DND-41 (cell line): ENCODE measurements around the gene BLTP3A.

ENCODE experiments used
- ATAC-seq: fragments of 200-7000 bp; cut with Tn5 transposase; 3 replicates; pipeline ENCODE4 v1.9.1; 2021; ENCODE audit warnings: low read depth; ENCODE audit not compliant: insufficient read depth
- DNase-seq: peaks from one replicate; pipeline ENCODE4 v3.0.0-alpha.2; 2020
- H2AFZ ChIP-seq: 2 replicates; pipeline ENCODE4 v1.6.0; 2012; ENCODE audit warnings: low read depth, low read length
- H3K27ac ChIP-seq: 2 replicates; pipeline ENCODE4 v1.5.1; 2012; ENCODE audit warnings: low read length, inconsistent platforms
- H3K27me3 ChIP-seq: fragments of 200-600 bp; sonication (generic); 2 replicates; pipeline ENCODE4 v1.6.0; 2012; ENCODE audit warnings: low read length, mild to moderate bottlenecking, inconsistent platforms; ENCODE audit not compliant: insufficient read depth, poor library complexity
- H3K36me3 ChIP-seq: 2 replicates; pipeline ENCODE4 v1.5.1; 2012; ENCODE audit warnings: low read length, inconsistent platforms; ENCODE audit not compliant: insufficient read depth
- H3K4me1 ChIP-seq: 2 replicates; pipeline ENCODE4 v1.5.1; 2012; ENCODE audit warnings: mild to moderate bottlenecking, low read length; ENCODE audit not compliant: insufficient read depth
- H3K4me2 ChIP-seq: 2 replicates; pipeline ENCODE4 v1.6.0; 2012; ENCODE audit warnings: mild to moderate bottlenecking, moderate library complexity, low read length, inconsistent platforms; ENCODE audit not compliant: insufficient read depth
- H3K4me3 ChIP-seq, 2 experiments: fragments of 200-600 bp in 1 of 2; shearing (Covaris generic) in 1 of 2; 2 replicates each; pipeline ENCODE4 v1.5.1; 2012 to 2016; ENCODE audit warnings: inconsistent platforms in 2 of 2, low read length in 2 of 2, mild to moderate bottlenecking in 2 of 2, low read depth in 1 of 2, moderate library complexity in 1 of 2
- H3K79me2 ChIP-seq: 2 replicates; pipeline ENCODE4 v1.6.0; 2012; ENCODE audit warnings: low read length, inconsistent platforms; ENCODE audit not compliant: insufficient read depth
- H3K9ac ChIP-seq: 2 replicates; pipeline ENCODE4 v1.6.0; 2012; ENCODE audit warnings: low read depth, mild to moderate bottlenecking, inconsistent platforms, low read length, moderate library complexity
- H3K9me3 ChIP-seq: 2 replicates; pipeline ENCODE4 v1.5.1; 2012; ENCODE audit warnings: low read length, moderate library complexity, mild to moderate bottlenecking, inconsistent platforms; ENCODE audit not compliant: insufficient read depth, severe bottlenecking
- H4K20me1 ChIP-seq: 2 replicates; pipeline ENCODE4 v1.6.0; 2012; ENCODE audit warnings: low read length; ENCODE audit not compliant: insufficient read depth
- CTCF ChIP-seq: IDR thresholded peaks from 2 replicates; pipeline ENCODE4 v1.5.1; 2012; ENCODE audit warnings: borderline replicate concordance, low read length, moderate library complexity, mild to moderate bottlenecking; ENCODE audit not compliant: poor library complexity, severe bottlenecking; ENCODE audit errors: extremely low read depth
- EZH2 ChIP-seq: IDR thresholded peaks from 3 replicates; pipeline ENCODE4 v1.6.1; 2012; ENCODE audit warnings: borderline replicate concordance, low read depth, mild to moderate bottlenecking, moderate library complexity, low read length, inconsistent platforms; ENCODE audit not compliant: severe bottlenecking

BLTP3A gene

GRCh38 chr6:34791164-34791700, 651 bp upstream of the BLTP3A start:
- Histone ChIP-seq H3K4me1 (peaks cover 29% of the 10 kb centered on the region), H3K36me3 (no peaks in the 10 kb centered on the region; the same call in 1 of the 2 replicates), H3K27ac (peak overlapping the region; percentile 72), H3K9me3 (no peaks in the 10 kb centered on the region), H3K9ac (peak overlapping the region; percentile 83), H2AFZ (peak overlapping the region; percentile 91), H3K4me2 (peak overlapping the region; percentile 87), H4K20me1 (peaks cover 3% of the 10 kb centered on the region; the same call in 1 of the 2 replicates), H3K4me3 (peak overlapping the region; percentile 41 to 62), H3K27me3 (no peaks in the 10 kb centered on the region), H3K79me2 (peaks cover 41% of the 10 kb centered on the region)
- DNase-seq (no peak), ATAC-seq (peak; percentile 56)
- no peak for TF ChIP-seq EZH2
- peak; percentile 50 for TF ChIP-seq CTCF

- H3K9me3 ChIP-seq: no peaks in the 10 kb centered on the region
- H3K4me2 ChIP-seq: peak overlapping the region; percentile 87
- TF ChIP-seq CTCF: no peak
- no peak for TF ChIP-seq EZH2
- H3K27me3 ChIP-seq: no peaks in the 10 kb centered on the region
- H3K27ac ChIP-seq: peak overlapping the region; percentile 72
- H3K79me2 ChIP-seq: peaks cover 57% of the 10 kb centered on the region
- peaks cover 3% of the 10 kb centered on the region; the same call in 1 of the 2 replicates for H4K20me1 ChIP-seq
- peak overlapping the region; percentile 83 for H3K9ac ChIP-seq
- ATAC-seq: no peak; the same call in 2 of the 3 replicates
- peak overlapping the region; percentile 41 to 62 for H3K4me3 ChIP-seq
- H2AFZ ChIP-seq: peak overlapping the region; percentile 93
- no peak for DNase-seq
- peaks cover 29% of the 10 kb centered on the region for H3K4me1 ChIP-seq
- no peaks in the 10 kb centered on the region; the same call in 1 of the 2 replicates for H3K36me3 ChIP-seq
Observed at GRCh38 chr6:34792605-34793500, 970 bp downstream of the BLTP3A start.

- H3K27ac ChIP-seq: no peak overlapping the region
- H3K4me1 ChIP-seq: peaks cover 29% of the 10 kb centered on the region
- no peaks in the 10 kb centered on the region for H3K27me3 ChIP-seq
- peaks cover 3% of the 10 kb centered on the region; the same call in 1 of the 2 replicates for H4K20me1 ChIP-seq
- H3K4me2 ChIP-seq: peak overlapping the region; percentile 87
- H3K36me3 ChIP-seq: no peaks in the 10 kb centered on the region; the same call in 1 of the 2 replicates
- no peaks in the 10 kb centered on the region for H3K9me3 ChIP-seq
- ATAC-seq (no peak), DNase-seq (no peak)
- TF ChIP-seq CTCF: no peak
- TF ChIP-seq EZH2: no peak
- H3K79me2 ChIP-seq: peaks cover 67% of the 10 kb centered on the region
- H3K4me3 ChIP-seq: no peak overlapping the region; a peak in 1 of 4 replicates
- no peak overlapping the region for H3K9ac ChIP-seq
- no peak overlapping the region for H2AFZ ChIP-seq
Observed at GRCh38 chr6:34793877-34794276, 2.0 kb downstream of the BLTP3A start.
